Heart left ventricle (tissue), 16 donors: ENCODE measurements around the gene ELAVL1. TPM values are rescaled to one million over a fixed set of nuclear protein-coding genes. Genes with fewer than 3 reads are reported as not detected.
A peak's percentile ranks its signal among the peaks of the same experiment; 100 is the strongest.

Experiments used
- ATAC-seq, 4 donors: fragments of 200-7000 bp; cut with Tn5 transposase; one replicate each; pipeline ENCODE4 v1.9.1; 2020 to 2022; ENCODE audit warnings: moderate library complexity in 4 of 4, mild to moderate bottlenecking in 3 of 4, moderate number of reproducible peaks in 1 of 4
- DNase-seq, 5 donors: peaks; one replicate each; pipeline ENCODE4 v3.0.0-alpha.2; 2020
- H3K27ac ChIP-seq, 12 donors: fragments of 200-600 bp; sonication (generic) in 4 of 12; one replicate each; pipeline versions ENCODE4 v1.5.0 to v1.8.0; 2016 to 2022; ENCODE audit warnings: mild to moderate bottlenecking in 2 of 12
- H3K27me3 ChIP-seq, 9 donors: fragments of 200-600 bp; sonication (generic) in 2 of 9; one replicate each; pipeline versions ENCODE4 v1.5.1 to v1.8.0; 2016 to 2022; ENCODE audit warnings: mild to moderate bottlenecking in 3 of 9
- H3K36me3 ChIP-seq, 9 donors: fragments of 200-600 bp; sonication (generic) in 2 of 9; one replicate each; pipeline versions ENCODE4 v1.5.0 to v1.8.0; 2018 to 2022; ENCODE audit warnings: mild to moderate bottlenecking in 2 of 9
- H3K4me1 ChIP-seq, 12 donors: fragments of 200-600 bp; sonication (generic) in 4 of 12; one replicate each; pipeline versions ENCODE4 v1.5.0 to v1.8.0; 2016 to 2022; ENCODE audit warnings: mild to moderate bottlenecking in 3 of 12
- H3K4me3 ChIP-seq, 12 donors: fragments of 200-600 bp; sonication (generic) in 4 of 12; one replicate each; pipeline versions ENCODE4 v1.5.0 to v1.8.0; 2017 to 2022; ENCODE audit warnings: mild to moderate bottlenecking in 9 of 12, moderate library complexity in 4 of 12
- H3K9me3 ChIP-seq, 12 donors: fragments of 200-600 bp; sonication (generic) in 4 of 12; one replicate each; pipeline versions ENCODE4 v1.5.0 to v1.8.0; 2016 to 2022; ENCODE audit warnings: mild to moderate bottlenecking in 1 of 12
- POLR2A ChIP-seq, 2 donors: fragments of 450-650 bp; IDR thresholded peaks; one replicate each; pipeline ENCODE4 v1.6.1; 2017; ENCODE audit warnings: antibody characterized with exemption in 2 of 2, mild to moderate bottlenecking in 2 of 2, moderate library complexity in 2 of 2
- WGBS, 4 donors: extraction: QIAGEN DNeasy Blood & Tissue Kit in 2 of 4; methylation state at CpG; one replicate each; pipeline versions ENCODE4 v1.1.5 to v1.1.7; 2013 to 2018; 5-methylcytosine and 5-hydroxymethylcytosine counted together
- intact Hi-C, 10 donors: fragments of 100-400 bp; cut with DNase I; formaldehyde crosslinking; loops; one replicate each; pipeline versions ENCODE4 v1.11.1 to v1.14.2; 2022
- polyA plus RNA-seq, 2 donors: library from polyadenylated mRNA; stranded (reverse); fragments of 200-250 nt; gene quantifications; one replicate each; pipeline ENCODE4 v1.2.3, GENCODE V29; 2013
- total RNA-seq, 9 donors: library from RNA; depleted of rRNA in 2 of 9; stranded (reverse); fragments of >200 nt in 2 of 9; fragmentation: NEBNext Ultra II Directional in 3 of 9; extraction: Animal tissue kit (Norgen Biotek cat#: 25700) in 3 of 9; gene quantifications; one replicate each; pipeline versions ENCODE4 v1.1.0 to v1.2.4, GENCODE V29; 2016 to 2023
- TF ChIP-seq, protein P1 (sequence below), 12 donors: fragments of 200-600 bp; sonication (generic) in 4 of 12; IDR thresholded peaks; one replicate each; pipeline versions ENCODE4 v1.5.0 to v1.8.0; 2018 to 2022; ENCODE audit warnings: antibody characterized with exemption in 12 of 12, mild to moderate bottlenecking in 5 of 12
- donor health status: ischemic (EF 13 %, LVEDD 7.1; RV severe dilation, severe dysfunction).
- donor health status: healthy with polysubstance abuse.
- donor health status: DM: no; HTN: yes; CAD: no.
- donor health status: DM: no; HTN: no; CAD: no.
- donor health status: ischemic (EF 25% LVEDD 6.9; RV normal size, moderate dysfunction).
- donor health status: ischemic (EF 25% LVEDD 5.7; RV mildly dilated, moderate dysfunction).
- donor health status: healthy.
- donor health status: DM: yes; HTN: yes; CAD: no.
- donor health status: ischemic (EF 35%, LVEDD 5.7; RV mildly dilated, moderate dysfunction).
- donor health status: nonischemic (EF 11% LVEDD 7.7; RV severe dilation, severe dysfunction).
- donor health status: DM: yes; HTN: yes; CAD: no.
- donor health status: PGD.
- donor health status: ischemic (EF 29% LVEDD 5.4; RV normal size, mild dysfunction).
- donor health status: nonischemic (EF 23%, LVEDD 6.1; RV moderate dilation, normal function).

The ELAVL1 gene
- total and polyA plus RNA-seq, 11 donors: 9.8 to 62.0 (median 52.6) TPM

DNA sequence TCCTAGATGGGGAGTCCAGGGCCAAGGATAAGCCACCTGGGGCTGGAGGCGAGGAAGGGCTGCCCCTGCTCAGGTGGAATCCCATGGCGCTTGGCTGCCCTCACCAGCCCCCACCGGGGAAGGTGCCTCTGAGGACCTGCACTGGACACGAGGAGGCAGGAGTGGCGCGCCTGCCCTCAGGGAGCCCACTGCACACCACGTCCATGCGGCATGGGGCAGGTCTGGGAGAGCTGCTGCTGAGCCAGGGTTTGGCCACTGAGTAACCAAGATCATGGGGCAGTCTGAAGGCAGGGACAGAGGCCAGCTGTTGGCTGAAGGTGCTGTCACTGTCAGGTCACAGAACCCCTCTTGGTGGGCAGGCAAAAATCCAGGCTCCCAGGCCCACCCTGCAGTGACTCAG, 25.9 kb downstream of the ELAVL1 start:
- WGBS, 4 donors: 85 to 93% (median 88%) methylated on average over 5 to 8 of the region's 8 CpGs
- H3K4me3 ChIP-seq: no peak overlapping the region
- no peaks in the 10 kb centered on the region for H3K27me3 ChIP-seq
- peak in 1 of 5 donors; percentile 51 for DNase-seq
- TF ChIP-seq POLR2A (IDR thresholded peaks at IDR 0.05): no peak
- TF ChIP-seq, protein P1, sequence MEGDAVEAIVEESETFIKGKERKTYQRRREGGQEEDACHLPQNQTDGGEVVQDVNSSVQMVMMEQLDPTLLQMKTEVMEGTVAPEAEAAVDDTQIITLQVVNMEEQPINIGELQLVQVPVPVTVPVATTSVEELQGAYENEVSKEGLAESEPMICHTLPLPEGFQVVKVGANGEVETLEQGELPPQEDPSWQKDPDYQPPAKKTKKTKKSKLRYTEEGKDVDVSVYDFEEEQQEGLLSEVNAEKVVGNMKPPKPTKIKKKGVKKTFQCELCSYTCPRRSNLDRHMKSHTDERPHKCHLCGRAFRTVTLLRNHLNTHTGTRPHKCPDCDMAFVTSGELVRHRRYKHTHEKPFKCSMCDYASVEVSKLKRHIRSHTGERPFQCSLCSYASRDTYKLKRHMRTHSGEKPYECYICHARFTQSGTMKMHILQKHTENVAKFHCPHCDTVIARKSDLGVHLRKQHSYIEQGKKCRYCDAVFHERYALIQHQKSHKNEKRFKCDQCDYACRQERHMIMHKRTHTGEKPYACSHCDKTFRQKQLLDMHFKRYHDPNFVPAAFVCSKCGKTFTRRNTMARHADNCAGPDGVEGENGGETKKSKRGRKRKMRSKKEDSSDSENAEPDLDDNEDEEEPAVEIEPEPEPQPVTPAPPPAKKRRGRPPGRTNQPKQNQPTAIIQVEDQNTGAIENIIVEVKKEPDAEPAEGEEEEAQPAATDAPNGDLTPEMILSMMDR (IDR thresholded peaks at IDR 0.05): no peak
- peaks cover 3 to 83% (median 52%) of the 10 kb centered on the region in 9 donors for H3K36me3 ChIP-seq
- intact Hi-C loops: loop anchor here in 1 of 10 donors (10.0 kb wide), 1 partner anchor 275 kb away; no protein-coding TSS in a partner anchor
- peaks cover 0 to 57% (median 26%) of the 10 kb centered on the region in 12 donors for H3K4me1 ChIP-seq
- ATAC-seq: no peak
- H3K27ac ChIP-seq: no peak overlapping the region
- no peaks in the 10 kb centered on the region for H3K9me3 ChIP-seq

DNA sequence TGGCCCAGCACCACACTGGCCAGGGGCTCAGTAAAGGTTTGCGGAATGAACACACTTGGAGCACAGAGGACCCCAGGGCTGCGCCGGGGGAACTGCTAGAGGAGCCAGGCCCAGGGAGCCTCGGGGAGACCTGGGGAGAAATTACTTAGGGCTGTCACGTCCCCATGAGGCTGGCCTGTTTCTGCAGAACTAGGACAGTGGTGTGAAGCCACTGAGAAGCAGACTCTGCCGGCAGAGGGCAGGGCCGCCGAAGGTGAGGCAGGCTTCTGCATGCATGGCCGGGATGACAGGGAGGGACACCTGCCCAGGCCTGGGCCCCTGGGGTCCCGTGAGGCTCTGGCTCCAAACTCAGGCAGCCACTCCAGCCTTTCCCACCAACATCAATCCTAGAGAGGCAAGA, 26.4 kb downstream of the ELAVL1 start:
- ATAC-seq: no peak
- Histone ChIP-seq H3K27me3 (no peaks in the 10 kb centered on the region), H3K27ac (no peak overlapping the region), H3K36me3 (peaks cover 3 to 83% (median 52%) of the 10 kb centered on the region in 9 donors), H3K4me1 (peaks cover 0 to 57% (median 26%) of the 10 kb centered on the region in 12 donors), H3K4me3 (no peak overlapping the region), H3K9me3 (no peaks in the 10 kb centered on the region)
- 82 to 96% (median 84%) methylated on average over 8 to 10 of the region's 10 CpGs for WGBS, 4 donors
- TF ChIP-seq POLR2A (IDR thresholded peaks at IDR 0.05): no peak
- TF ChIP-seq, protein P1 (IDR thresholded peaks at IDR 0.05): no peak
- peak in 1 of 5 donors; percentile 41 for DNase-seq
- intact Hi-C loops: loop anchor here in 1 of 10 donors (10.0 kb wide), 1 partner anchor 276 kb away; no protein-coding TSS in a partner anchor

DNA sequence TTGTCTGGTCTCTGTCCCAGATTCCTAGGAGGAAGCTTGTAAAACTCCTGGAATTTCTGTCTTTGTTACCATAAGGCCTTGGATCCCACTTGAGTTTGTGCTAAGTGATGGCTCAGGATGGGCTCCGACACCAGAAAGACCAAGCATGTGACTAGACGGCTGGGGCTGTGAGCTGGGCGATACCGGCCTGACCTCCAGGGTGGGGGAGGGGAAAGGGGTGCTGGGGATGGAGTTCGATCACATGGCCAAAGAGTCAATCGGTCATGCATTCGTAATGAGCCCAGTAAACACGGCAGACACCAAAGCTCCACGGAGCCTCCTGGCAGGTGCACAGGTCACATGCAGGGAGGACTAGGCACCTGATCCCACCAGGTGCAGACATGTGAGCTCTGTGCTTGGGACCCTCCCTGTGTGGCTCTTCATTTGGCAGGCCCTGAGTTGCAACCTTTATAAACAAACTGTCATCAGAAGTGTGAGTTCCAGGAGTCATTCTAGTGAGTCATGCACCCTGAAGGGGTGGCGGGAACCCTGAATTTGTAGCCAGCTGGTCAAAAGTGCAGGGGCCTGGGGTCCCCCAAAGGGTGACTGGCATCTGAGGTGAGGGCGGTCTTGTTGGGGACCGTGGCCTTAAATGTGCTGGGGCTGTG, 27.1 kb downstream of the ELAVL1 start:
- Histone ChIP-seq H3K27ac (no peak overlapping the region), H3K4me1 (peaks cover 0 to 55% (median 22%) of the 10 kb centered on the region in 12 donors), H3K4me3 (no peak overlapping the region), H3K9me3 (no peaks in the 10 kb centered on the region), H3K27me3 (no peaks in the 10 kb centered on the region), H3K36me3 (peaks cover 3 to 83% (median 57%) of the 10 kb centered on the region in 9 donors)
- intact Hi-C loops: loop anchor here in 1 of 10 donors (10.0 kb wide), 1 partner anchor 276 kb away; no protein-coding TSS in a partner anchor
- TF ChIP-seq, protein P1 (IDR thresholded peaks at IDR 0.05): no peak
- TF ChIP-seq POLR2A (IDR thresholded peaks at IDR 0.05): no peak
- ATAC-seq (no peak), DNase-seq (no peak)
- 65 to 75% (median 74%) methylated on average over 12 of the region's 12 CpGs for WGBS, 4 donors

DNA sequence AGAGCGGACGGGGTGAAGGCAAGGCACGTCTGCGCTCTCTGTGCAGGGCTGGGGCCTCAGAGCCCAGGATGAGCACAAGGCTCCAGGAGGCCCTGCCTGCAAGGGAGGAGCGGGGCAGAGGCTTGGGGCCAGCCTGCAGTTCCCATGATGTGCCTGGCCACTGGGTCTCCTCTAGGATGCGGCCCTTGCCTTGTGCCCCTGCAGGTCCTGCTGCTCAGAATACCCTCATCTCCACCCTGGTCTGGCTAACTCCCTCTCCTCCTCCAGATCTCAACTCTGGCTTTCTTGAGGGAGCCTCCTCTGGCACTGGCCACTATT, 27.8 kb downstream of the ELAVL1 start:
- Histone ChIP-seq H3K36me3 (peaks cover 3 to 79% (median 55%) of the 10 kb centered on the region in 9 donors), H3K4me3 (no peak overlapping the region), H3K4me1 (peaks cover 0 to 51% (median 16%) of the 10 kb centered on the region in 12 donors), H3K27ac (no peak overlapping the region), H3K27me3 (no peaks in the 10 kb centered on the region), H3K9me3 (no peaks in the 10 kb centered on the region)
- no peak for TF ChIP-seq POLR2A (IDR thresholded peaks at IDR 0.05)
- TF ChIP-seq, protein P1 (IDR thresholded peaks at IDR 0.05): no peak
- intact Hi-C loops: loop anchor here in 1 of 10 donors (10.0 kb wide), 1 partner anchor 277 kb away; no protein-coding TSS in a partner anchor
- DNase-seq (peak in 1 of 5 donors; percentile 41), ATAC-seq (no peak)
- 83 to 97% (median 95%) methylated on average over 1 to 6 of the region's 6 CpGs for WGBS, 4 donors
